KMS-11 (cell line): Measurements from ENCODE around the gene NPEPL1.

Experiments
- H2AFZ ChIP-seq: fragments of 200-600 bp; sonication (generic); 2 replicates; pipeline ENCODE4 v1.6.1; 2016; ENCODE audit warnings: antibody characterized with exemption, mixed run types, low read depth
- H3K27ac ChIP-seq: fragments of 200-600 bp; sonication (generic); 2 replicates; pipeline ENCODE4 v1.6.1; 2016; ENCODE audit warnings: mild to moderate bottlenecking, mixed run types
- H3K27me3 ChIP-seq: fragments of 200-600 bp; sonication (generic); 2 replicates; pipeline ENCODE4 v1.6.1; 2017; ENCODE audit warnings: mild to moderate bottlenecking, low read depth, mixed run types, moderate library complexity; ENCODE audit not compliant: insufficient read depth
- H3K36me3 ChIP-seq: fragments of 200-600 bp; sonication (generic); 2 replicates; pipeline ENCODE4 v1.6.1; 2017; ENCODE audit warnings: mild to moderate bottlenecking, mixed run types; ENCODE audit not compliant: insufficient read depth
- H3K4me1 ChIP-seq: fragments of 200-600 bp; sonication (generic); 2 replicates; pipeline ENCODE4 v1.6.1; 2016; ENCODE audit warnings: mild to moderate bottlenecking, low read depth, mixed run types; ENCODE audit not compliant: poor library complexity, severe bottlenecking
- H3K4me2 ChIP-seq: fragments of 200-600 bp; sonication (generic); 2 replicates; pipeline ENCODE4 v1.7.0; 2016; ENCODE audit warnings: mild to moderate bottlenecking, mixed run types
- H3K4me3 ChIP-seq: fragments of 200-600 bp; sonication (generic); IDR thresholded peaks from 2 replicates; pipeline ENCODE4 v1.6.1; 2017; ENCODE audit warnings: low read depth, low read length, mixed read lengths; ENCODE audit not compliant: insufficient read depth
- H3K79me2 ChIP-seq: fragments of 200-600 bp; sonication (generic); 2 replicates; pipeline ENCODE4 v1.6.1; 2016; ENCODE audit warnings: low read depth, mixed run types; ENCODE audit not compliant: insufficient read depth
- H3K9ac ChIP-seq: fragments of 200-600 bp; sonication (generic); 2 replicates; pipeline ENCODE4 v1.6.1; 2016; ENCODE audit warnings: mild to moderate bottlenecking, mixed run types
- H4K20me1 ChIP-seq: fragments of 200-600 bp; sonication (generic); 2 replicates; pipeline ENCODE4 v1.6.1; 2016; ENCODE audit warnings: mild to moderate bottlenecking, mixed run types; ENCODE audit not compliant: insufficient read depth
- TF ChIP-seq, protein P1 (sequence below): fragments of 200-600 bp; sonication (generic); conservative IDR thresholded peaks from 2 replicates; pipeline ENCODE4 v1.6.1; 2017; ENCODE audit warnings: low read depth, mild to moderate bottlenecking, antibody characterized with exemption, low read length, moderate library complexity, mixed read lengths

NPEPL1 gene

DNA sequence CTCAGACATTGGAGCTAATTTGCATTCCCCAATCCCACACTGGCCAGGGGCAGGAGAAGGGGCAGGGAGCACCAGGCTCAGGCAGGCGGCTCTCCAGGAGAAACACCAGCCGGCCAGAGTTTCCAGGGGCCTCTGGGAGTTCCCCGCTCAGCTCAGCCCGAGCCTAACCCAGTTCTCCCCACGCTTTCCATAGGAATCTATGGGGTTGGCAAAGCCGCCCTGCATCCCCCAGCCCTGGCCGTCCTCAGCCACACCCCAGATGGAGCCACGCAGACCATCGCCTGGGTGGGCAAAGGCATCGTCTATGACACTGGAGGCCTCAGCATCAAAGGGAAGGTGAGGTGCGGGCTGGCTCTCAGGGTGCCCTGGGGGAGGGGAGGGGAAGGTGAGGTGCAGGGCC is 8.2 kb downstream of the NPEPL1 start:
- H3K27me3 ChIP-seq: no peaks in the 10 kb centered on the region
- H3K4me2 ChIP-seq: no peak overlapping the region
- H2AFZ ChIP-seq: no peak overlapping the region
- no peak overlapping the region for H3K4me3 ChIP-seq
- no peaks in the 10 kb centered on the region for H3K79me2 ChIP-seq
- no peaks in the 10 kb centered on the region for H4K20me1 ChIP-seq
- no peaks in the 10 kb centered on the region for H3K4me1 ChIP-seq
- no peaks in the 10 kb centered on the region for H3K36me3 ChIP-seq
- no peak overlapping the region for H3K9ac ChIP-seq
- no peak overlapping the region for H3K27ac ChIP-seq
- TF ChIP-seq, protein P1, sequence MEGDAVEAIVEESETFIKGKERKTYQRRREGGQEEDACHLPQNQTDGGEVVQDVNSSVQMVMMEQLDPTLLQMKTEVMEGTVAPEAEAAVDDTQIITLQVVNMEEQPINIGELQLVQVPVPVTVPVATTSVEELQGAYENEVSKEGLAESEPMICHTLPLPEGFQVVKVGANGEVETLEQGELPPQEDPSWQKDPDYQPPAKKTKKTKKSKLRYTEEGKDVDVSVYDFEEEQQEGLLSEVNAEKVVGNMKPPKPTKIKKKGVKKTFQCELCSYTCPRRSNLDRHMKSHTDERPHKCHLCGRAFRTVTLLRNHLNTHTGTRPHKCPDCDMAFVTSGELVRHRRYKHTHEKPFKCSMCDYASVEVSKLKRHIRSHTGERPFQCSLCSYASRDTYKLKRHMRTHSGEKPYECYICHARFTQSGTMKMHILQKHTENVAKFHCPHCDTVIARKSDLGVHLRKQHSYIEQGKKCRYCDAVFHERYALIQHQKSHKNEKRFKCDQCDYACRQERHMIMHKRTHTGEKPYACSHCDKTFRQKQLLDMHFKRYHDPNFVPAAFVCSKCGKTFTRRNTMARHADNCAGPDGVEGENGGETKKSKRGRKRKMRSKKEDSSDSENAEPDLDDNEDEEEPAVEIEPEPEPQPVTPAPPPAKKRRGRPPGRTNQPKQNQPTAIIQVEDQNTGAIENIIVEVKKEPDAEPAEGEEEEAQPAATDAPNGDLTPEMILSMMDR: no peak

DNA sequence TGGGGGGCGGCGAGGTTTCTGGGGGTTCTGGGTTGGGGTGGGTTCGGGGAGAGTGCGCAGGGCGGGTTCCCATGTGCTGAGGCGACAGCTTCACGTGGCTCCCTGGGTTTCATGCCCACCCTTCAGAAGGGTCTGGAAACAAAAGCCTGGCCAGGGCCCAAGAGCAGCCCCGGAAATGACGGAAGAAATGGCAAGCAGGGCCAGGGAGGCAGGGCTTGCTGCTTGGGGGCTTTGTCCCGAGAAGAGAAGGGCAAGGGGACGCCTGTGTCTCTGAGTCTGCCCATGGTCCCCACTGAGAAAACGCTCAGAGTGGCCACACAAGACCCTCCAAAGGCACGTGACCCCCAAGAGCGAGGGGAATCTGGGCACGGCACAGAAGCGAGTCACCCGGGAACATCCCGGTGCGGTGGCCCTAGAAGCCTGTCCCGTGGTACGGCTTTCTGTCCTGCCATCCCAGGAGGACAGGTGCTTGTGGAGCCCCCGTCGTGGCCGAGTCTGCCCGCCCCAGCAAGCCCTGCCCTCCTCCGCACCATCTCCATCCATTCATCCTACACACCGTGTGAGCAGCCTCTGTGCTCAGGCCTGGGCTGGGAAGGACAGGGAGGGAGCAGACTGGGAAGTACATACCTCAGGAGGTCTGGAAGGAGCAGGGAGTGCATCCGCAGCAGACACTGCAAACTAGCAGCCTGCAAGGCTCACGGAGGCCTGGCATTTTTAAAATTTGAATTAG is 9.0 kb downstream of the NPEPL1 start:
- Histone ChIP-seq H3K9ac (no peak overlapping the region), H4K20me1 (no peaks in the 10 kb centered on the region), H2AFZ (no peak overlapping the region), H3K4me1 (no peaks in the 10 kb centered on the region), H3K36me3 (no peaks in the 10 kb centered on the region), H3K4me2 (no peak overlapping the region), H3K27ac (no peak overlapping the region), H3K27me3 (no peaks in the 10 kb centered on the region), H3K79me2 (no peaks in the 10 kb centered on the region), H3K4me3 (no peak overlapping the region)
- TF ChIP-seq, protein P1: no peak

DNA sequence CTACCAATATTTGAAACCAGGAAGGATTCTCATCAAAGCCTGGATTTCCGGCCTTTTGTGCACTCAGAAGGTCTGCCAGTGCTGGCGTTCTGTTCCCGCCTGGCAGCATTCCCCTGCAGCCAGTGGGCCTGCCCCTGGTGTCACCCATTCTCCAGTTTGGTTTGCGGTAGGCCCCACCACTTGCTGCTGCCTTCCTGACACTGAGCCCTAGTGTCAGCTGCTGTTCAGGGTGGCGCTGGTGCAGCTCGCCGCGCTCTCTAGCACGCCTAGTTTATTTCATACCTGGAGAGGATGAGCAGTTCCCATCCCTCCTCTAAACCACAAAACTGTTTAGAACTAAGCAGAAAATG is 9.5 kb downstream of the NPEPL1 start:
- Histone ChIP-seq H3K4me2 (no peak overlapping the region), H3K79me2 (no peaks in the 10 kb centered on the region), H3K4me3 (no peak overlapping the region), H4K20me1 (no peaks in the 10 kb centered on the region), H3K27ac (no peak overlapping the region), H3K4me1 (no peaks in the 10 kb centered on the region), H3K36me3 (no peaks in the 10 kb centered on the region), H2AFZ (no peak overlapping the region), H3K9ac (no peak overlapping the region), H3K27me3 (no peaks in the 10 kb centered on the region)
- TF ChIP-seq, protein P1: no peak

DNA sequence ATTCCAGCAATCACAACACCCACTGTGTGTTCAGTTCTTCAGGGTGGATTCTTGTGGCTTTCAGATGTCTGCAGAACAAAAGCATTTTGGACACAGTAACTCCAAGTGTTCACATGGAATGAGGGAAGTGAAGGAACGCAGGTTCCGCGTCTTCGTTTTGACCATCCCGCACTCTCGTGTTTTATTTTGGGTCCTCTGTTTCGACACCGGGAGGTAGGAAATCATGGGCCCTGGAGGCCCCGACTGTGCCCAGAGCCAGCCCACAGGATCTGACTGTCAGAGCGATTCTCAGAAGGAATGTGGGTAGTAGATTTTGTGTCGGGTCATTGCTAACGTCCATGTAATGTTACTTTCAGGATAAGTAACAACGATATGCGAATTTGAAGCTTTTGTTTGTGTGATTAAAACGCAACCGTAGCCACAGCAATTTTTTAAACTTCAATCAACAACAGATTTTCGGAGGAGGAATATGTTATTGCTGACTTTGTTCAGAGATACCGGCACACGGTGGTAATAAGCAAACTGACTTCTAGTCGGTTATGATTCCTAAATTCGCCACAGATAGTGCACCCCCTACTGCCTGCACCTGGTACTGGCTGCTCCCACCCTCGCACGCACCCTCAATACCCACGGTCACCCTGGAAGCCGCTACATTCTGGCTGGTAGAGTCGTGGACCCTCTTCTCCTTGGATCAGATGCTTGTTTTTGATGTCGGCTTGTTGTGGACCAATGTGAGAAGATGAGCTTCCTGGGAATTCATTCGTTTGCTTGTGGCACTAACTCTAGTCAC is 10.5 kb downstream of the NPEPL1 start:
- Histone ChIP-seq H3K4me1 (no peaks in the 10 kb centered on the region), H3K9ac (no peak overlapping the region), H3K4me3 (no peak overlapping the region), H3K27me3 (no peaks in the 10 kb centered on the region), H3K79me2 (no peaks in the 10 kb centered on the region), H3K36me3 (no peaks in the 10 kb centered on the region), H4K20me1 (no peaks in the 10 kb centered on the region), H3K4me2 (no peak overlapping the region), H3K27ac (no peak overlapping the region), H2AFZ (no peak overlapping the region)
- TF ChIP-seq, protein P1: peak; percentile 44
